HEK293 (cell line): Measurements from ENCODE around the gene ZNF862.

Experiments used
- CTCF ChIA-PET: fragments of 350-600 bp; formaldehyde crosslinking; extraction: SDS; loops from one replicate; lab custom pipeline; 2021; ENCODE audit warnings: antibody characterized with exemption; lab: Yijun Ruan, JAX
- POLR2A ChIA-PET: fragments of 300-600 bp; formaldehyde crosslinking; extraction: SDS; loops from one replicate; lab custom pipeline; 2020; ENCODE audit warnings: antibody characterized with exemption, inconsistent platforms; lab: Yijun Ruan, JAX
- H3K27ac ChIP-seq: fragments of 200-500 bp; sonication (Bioruptor generic); 2 replicates; pipeline ENCODE4 v1.5.1; 2014; ENCODE audit warnings: low read depth, low read length, control low read depth, inconsistent platforms; ENCODE audit errors: extremely low read depth
- H3K36me3 ChIP-seq, 2 experiments: fragments of 200-500 bp in 1 of 2; sonication (Bioruptor generic) in 1 of 2; 1 replicate in 1 of 2; 2 replicates in 1 of 2; pipeline ENCODE4 v1.5.1; 2014 to 2017; ENCODE audit warnings: inconsistent platforms in 2 of 2, low read length in 2 of 2; ENCODE audit not compliant: control insufficient read depth in 2 of 2, insufficient read depth in 1 of 2
- H3K4me1 ChIP-seq: fragments of 200-500 bp; sonication (Bioruptor generic); 2 replicates; pipeline ENCODE4 v1.5.1; 2014; ENCODE audit warnings: mild to moderate bottlenecking, low read length, inconsistent platforms; ENCODE audit not compliant: control insufficient read depth, insufficient read depth
- H3K4me3 ChIP-seq: 2 replicates; pipeline ENCODE4 v1.5.1; 2011; ENCODE audit warnings: low read depth, mild to moderate bottlenecking, control low read depth, low read length, moderate library complexity
- H3K9me3 ChIP-seq: fragments of 200-500 bp; sonication (Bioruptor generic); 2 replicates; pipeline ENCODE4 v1.5.1; 2014; ENCODE audit warnings: low read depth, low read length, inconsistent platforms; ENCODE audit not compliant: control insufficient read depth, insufficient read depth
- AEBP2 ChIP-seq: fragments of 450-650 bp; formaldehyde crosslinking; IDR thresholded peaks from 2 replicates; pipeline ENCODE4 v1.5.1; 2016; ENCODE audit warnings: missing biosample characterization, missing genetic modification characterization, borderline replicate concordance
- CTCF ChIP-seq: fragments of 450-650 bp; formaldehyde crosslinking; IDR thresholded peaks from 2 replicates; pipeline ENCODE4 v1.5.1; 2016; ENCODE audit warnings: missing biosample characterization, missing genetic modification characterization
- PRDM1 ChIP-seq: fragments of 450-650 bp; formaldehyde crosslinking; IDR thresholded peaks from 2 replicates; pipeline ENCODE4; 2016; ENCODE audit warnings: missing biosample characterization, missing genetic modification characterization
- RBAK ChIP-seq: fragments of 450-650 bp; formaldehyde crosslinking; IDR thresholded peaks from 2 replicates; pipeline ENCODE4 v1.5.1; 2016; ENCODE audit warnings: missing biosample characterization, missing genetic modification characterization
- SP2 ChIP-seq: fragments of 450-650 bp; formaldehyde crosslinking; IDR thresholded peaks from 2 replicates; pipeline ENCODE4 v1.5.1; 2016; ENCODE audit warnings: missing biosample characterization, missing genetic modification characterization
- ZBTB21 ChIP-seq: fragments of 450-650 bp; formaldehyde crosslinking; IDR thresholded peaks from 2 replicates; pipeline ENCODE4 v1.5.1; 2017; ENCODE audit warnings: missing biosample characterization, missing genetic modification characterization
- ZBTB44 ChIP-seq: fragments of 450-650 bp; IDR thresholded peaks from 2 replicates; pipeline ENCODE4 v1.5.1; 2018; ENCODE audit warnings: missing biosample characterization, mild to moderate bottlenecking, missing genetic modification characterization
- ZNF132 ChIP-seq: fragments of 450-650 bp; formaldehyde crosslinking; IDR thresholded peaks from 2 replicates; pipeline ENCODE4 v1.5.1; 2017; ENCODE audit warnings: missing biosample characterization, missing genetic modification characterization, borderline replicate concordance
- ZNF24 ChIP-seq: fragments of 450-650 bp; formaldehyde crosslinking; IDR thresholded peaks from 2 replicates; pipeline ENCODE4 v1.5.1; 2016; ENCODE audit warnings: missing biosample characterization, missing genetic modification characterization
- ZNF274 ChIP-seq, 2 experiments: fragments of 200-500 bp in 1 of 2; fragments of 450-650 bp in 1 of 2; sonication (Bioruptor generic) in 1 of 2; formaldehyde crosslinking in 1 of 2; IDR thresholded peaks; 2 replicates each; pipeline versions ENCODE4 v1.5.1 to v1.6.1; 2014 to 2016; ENCODE audit warnings: borderline replicate concordance in 1 of 2, inconsistent platforms in 1 of 2, low read length in 1 of 2, missing biosample characterization in 1 of 2, missing genetic modification characterization in 1 of 2
- ZNF302 ChIP-seq: fragments of 450-650 bp; formaldehyde crosslinking; IDR thresholded peaks from 2 replicates; pipeline ENCODE4 v1.5.1; 2016; ENCODE audit warnings: missing biosample characterization, missing genetic modification characterization, low read depth
- ZNF324 ChIP-seq: fragments of 450-650 bp; formaldehyde crosslinking; IDR thresholded peaks from 2 replicates; pipeline ENCODE4 v1.5.1; 2016; ENCODE audit warnings: missing biosample characterization, missing genetic modification characterization
- ZNF341 ChIP-seq: fragments of 450-650 bp; formaldehyde crosslinking; IDR thresholded peaks from 2 replicates; pipeline ENCODE4; 2016; ENCODE audit warnings: low read depth, missing biosample characterization, missing genetic modification characterization
- ZNF513 ChIP-seq: fragments of 450-650 bp; IDR thresholded peaks from 2 replicates; pipeline ENCODE4 v1.5.1; 2018; ENCODE audit warnings: missing biosample characterization, missing genetic modification characterization
- ZNF626 ChIP-seq: fragments of 450-650 bp; sonication (Bioruptor Pico); formaldehyde crosslinking; IDR thresholded peaks from 2 replicates; pipeline ENCODE4 v1.5.1; 2018; ENCODE audit warnings: missing biosample characterization, missing genetic modification characterization, inconsistent platforms

ZNF862 gene

GRCh38 chr7:149859876-149860275, 21.7 kb downstream of the ZNF862 start:
- CTCF ChIA-PET = interaction anchor here (1.3 kb wide), 1 partner anchor 54 kb away, joined by 3 read pairs; no protein-coding TSS in a partner anchor
- Histone ChIP-seq H3K36me3 (peaks cover 0 to 7% of the 10 kb centered on the region in 2 experiments; a peak in 1 of 3 replicates), H3K9me3 (no peaks in the 10 kb centered on the region), H3K27ac (no peak overlapping the region), H3K4me1 (peaks cover 7% of the 10 kb centered on the region), H3K4me3 (no peak overlapping the region)
- POLR2A ChIA-PET = no interaction called here
- TF ChIP-seq PRDM1 (tag by site-specific recombination) = peak; percentile 31; the same call in 1 of the 2 replicates
- no peak for TF ChIP-seq ZNF274 (IDR thresholded peaks at IDR 0.05; ENCODE audit: low read length)
- TF ChIP-seq ZNF274 (tag by site-specific recombination; IDR thresholded peaks at IDR 0.05; ENCODE audit: borderline replicate concordance) = no peak

- ChIA-PET CTCF (interaction anchor here (0.8 to 1.3 kb wide), 5 partner anchors 9 to 198 kb away, joined by 3 to 4 read pairs (median 3); no protein-coding TSS in a partner anchor), POLR2A (no interaction called here)
- H3K27ac ChIP-seq = no peak overlapping the region
- no peaks in the 10 kb centered on the region for H3K4me1 ChIP-seq
- H3K36me3 ChIP-seq = peaks cover 0 to 7% of the 10 kb centered on the region in 2 experiments; a peak in 1 of 3 replicates
- H3K4me3 ChIP-seq = no peak overlapping the region
- TF ChIP-seq ZNF324 (tag by site-specific recombination) (no peak), CTCF (tag by site-specific recombination) (0 out of 2 replicates have a peak, but pooled peaks have one; percentile 24)
- H3K9me3 ChIP-seq = no peaks in the 10 kb centered on the region
Measured at GRCh38 chr7:149860821-149861727, 22.9 kb downstream of the ZNF862 start.

- CTCF ChIA-PET = interaction anchor here (0.8 to 1.3 kb wide), 4 partner anchors 9 to 199 kb away, joined by 3 to 4 read pairs (median 3); no protein-coding TSS in a partner anchor
- no peak overlapping the region for H3K4me3 ChIP-seq
- no peaks in the 10 kb centered on the region for H3K4me1 ChIP-seq
- TF ChIP-seq ZNF626 (no peak), ZNF341 (tag by site-specific recombination) (no peak), ZNF513 (tag by site-specific recombination) (no peak), ZNF302 (no peak), ZBTB21 (tag by site-specific recombination) (no peak), ZNF24 (tag by site-specific recombination) (no peak), ZNF132 (tag by site-specific recombination) (no peak), SP2 (no peak), ZBTB44 (no peak), AEBP2 (tag by site-specific recombination) (no peak), RBAK (no peak)
- TF ChIP-seq, all 188 proteins: peak for 0
- H3K36me3 ChIP-seq = peaks cover 0 to 7% of the 10 kb centered on the region in 2 experiments; a peak in 1 of 3 replicates
- H3K27ac ChIP-seq = no peak overlapping the region
- no peaks in the 10 kb centered on the region for H3K9me3 ChIP-seq
- POLR2A ChIA-PET = no interaction called here
Measured at GRCh38 chr7:149861728-149862045, 23.5 kb downstream of the ZNF862 start.
